Non-pigmented ciliary epithelial cell (primary cell): ENCODE data around the gene ABHD12.
"Not testable (repeated sequence)": the region's sequence is repeated elsewhere in the genome, so short reads cannot be mapped to it uniquely, and the experiment has no call there.

ENCODE experiments used
- DNase-seq: peaks from one replicate; pipeline ENCODE4 v3.0.0-alpha.2; 2010; ENCODE audit warnings: low read depth

Gene ABHD12

GRCh38 chr20:25321991-25322390, 68.6 kb downstream of the ABHD12 start:
- no peak for DNase-seq

- no peak for DNase-seq
These were observed 69.3 kb downstream of the ABHD12 start for GRCh38 chr20:25321262-25321831.

GRCh38 chr20:25320035-25320800, 70.4 kb downstream of the ABHD12 start:
- no peak for DNase-seq

GRCh38 chr20:25319241-25320034, 71.2 kb downstream of the ABHD12 start:
- DNase-seq: no peak

GRCh38 chr20:25318471-25319240, 72.0 kb downstream of the ABHD12 start:
- no peak for DNase-seq

- no peak for DNase-seq
These were observed 73.1 kb downstream of the ABHD12 start for GRCh38 chr20:25317351-25318075.

- DNase-seq: no peak
These were observed 74.0 kb downstream of the ABHD12 start for GRCh38 chr20:25316506-25317190.

- DNase-seq: no peak
These were observed 75.0 kb downstream of the ABHD12 start for GRCh38 chr20:25315418-25316210.

- no peak for DNase-seq
These were observed 75.9 kb downstream of the ABHD12 start for GRCh38 chr20:25314497-25315417.

- no peak for DNase-seq
These were observed 77.0 kb downstream of the ABHD12 start for GRCh38 chr20:25313593-25313992.

- not testable (repeated sequence) for DNase-seq
These were observed 77.9 kb downstream of the ABHD12 start for GRCh38 chr20:25312716-25313115.

GRCh38 chr20:25310921-25311728, 79.5 kb downstream of the ABHD12 start:
- peak; percentile 73 for DNase-seq

- DNase-seq: peak; percentile 87
These were observed 80.2 kb downstream of the ABHD12 start for GRCh38 chr20:25310268-25310920.

- no peak for DNase-seq
These were observed 81.0 kb downstream of the ABHD12 start for GRCh38 chr20:25309395-25310267.

GRCh38 chr20:25308671-25309394, 81.8 kb downstream of the ABHD12 start:
- no peak for DNase-seq

- DNase-seq: no peak
These were observed 82.5 kb downstream of the ABHD12 start for GRCh38 chr20:25308083-25308491.
